Measurements from ENCODE around the gene KIAA1755. TPM values are rescaled to one million over a fixed set of nuclear protein-coding genes. Genes with fewer than 3 reads are reported as not detected.
"Not testable (repeated sequence)": the region's sequence is repeated elsewhere in the genome, so short reads cannot be mapped to it uniquely, and the experiment has no call there.

KIAA1755 gene
- total and polyA plus RNA-seq, 2 donors (not counting 1 experiment from before 2014, with no cell fraction given), result not detected

GRCh38 chr20:38253571-38253970 lies 7.0 kb downstream of the KIAA1755 start:
- no peak for DNase-seq
- Histone ChIP-seq H3K4me3 (ENCODE audit: control extremely low read depth in 1 of 5, extremely low read depth in 1 of 5, insufficient read depth in 1 of 5, low read depth in 2 of 5, low read length in 4 of 5) (no peak overlapping the region), H2AFZ (ENCODE audit: insufficient read depth, low read depth, low read length, poor library complexity, severe bottlenecking) (no peak overlapping the region), H4K20me1 (ENCODE audit: control insufficient read depth, insufficient read depth, low read length, poor library complexity, severe bottlenecking) (no peaks in the 10 kb centered on the region), H3K27ac (ENCODE audit: low read length in 2 of 2) (no peak overlapping the region), H3K9ac (ENCODE audit: low read length) (no peak overlapping the region), H3K36me3 (replicated peaks in 1 of 2; ENCODE audit: control extremely low read depth in 1 of 2, control insufficient read depth in 1 of 2, extremely low read depth in 1 of 2, insufficient read depth in 2 of 2, low read length in 1 of 2) (no peaks in the 10 kb centered on the region), H3K4me2 (replicated peaks; ENCODE audit: low read depth, low read length, poor library complexity, severe bottlenecking) (no peak overlapping the region), H3K79me2 (ENCODE audit: control insufficient read depth, insufficient read depth, low read length) (no peaks in the 10 kb centered on the region), H3K27me3 (replicated peaks in 1 of 4; ENCODE audit: control extremely low read depth in 1 of 4, control insufficient read depth in 3 of 4, insufficient read depth in 4 of 4, low read length in 3 of 4) (peaks cover 0 to 4% (median 0%) of the 10 kb centered on the region in 4 experiments), H3K4me1 (ENCODE audit: control insufficient read depth in 2 of 2, insufficient read depth in 2 of 2, low read length in 2 of 2) (no peaks in the 10 kb centered on the region), H3K9me3 (ENCODE audit: control extremely low read depth in 1 of 3, control insufficient read depth in 2 of 3, insufficient read depth in 1 of 3, low read length in 2 of 3) (peaks cover 0 to 2% (median 0%) of the 10 kb centered on the region in 3 donors)
- H3K27me3 Mint-ChIP-seq, result peaks cover 27% of the 10 kb centered on the region
- intact Hi-C loops (cut with micrococcal nuclease), result no loop called here
- no peak overlapping the region for H3K4me3 Mint-ChIP-seq
- POLR2A ChIA-PET, result no interaction called here
- WGBS (ENCODE audit: insufficient coverage), result 67% methylated on average over 1 of the region's 6 CpGs
- ATAC-seq (ENCODE audit: low read depth), result no peak
- CTCF ChIA-PET, result interaction anchor here (1.4 kb wide), 1 partner anchor 22 kb away, joined by 3 read pairs; no protein-coding TSS in a partner anchor
- no peaks in the 10 kb centered on the region for H3K9me3 Mint-ChIP-seq (ENCODE audit: insufficient read depth)
- no peak overlapping the region for H3K27ac Mint-ChIP-seq
- no peaks in the 10 kb centered on the region for H3K4me1 Mint-ChIP-seq
- TF ChIP-seq CTCF (IDR thresholded peaks at IDR 0.05), result no peak
- no peak for TF ChIP-seq EZH2 (IDR thresholded peaks at IDR 0.05; ENCODE audit: borderline replicate concordance, insufficient read depth, low read depth, low read length, poor library complexity, severe bottlenecking)

- Histone ChIP-seq H3K4me1 (ENCODE audit: control insufficient read depth in 2 of 2, insufficient read depth in 2 of 2, low read length in 2 of 2) (no peaks in the 10 kb centered on the region), H3K4me3 (ENCODE audit: control extremely low read depth in 1 of 5, extremely low read depth in 1 of 5, insufficient read depth in 1 of 5, low read depth in 2 of 5, low read length in 4 of 5) (no peak overlapping the region), H3K9me3 (ENCODE audit: control extremely low read depth in 1 of 3, control insufficient read depth in 2 of 3, insufficient read depth in 1 of 3, low read length in 2 of 3) (no peaks in the 10 kb centered on the region), H3K27me3 (replicated peaks in 1 of 4; ENCODE audit: control extremely low read depth in 1 of 4, control insufficient read depth in 3 of 4, insufficient read depth in 4 of 4, low read length in 3 of 4) (no peaks in the 10 kb centered on the region), H3K79me2 (ENCODE audit: control insufficient read depth, insufficient read depth, low read length) (no peaks in the 10 kb centered on the region), H4K20me1 (ENCODE audit: control insufficient read depth, insufficient read depth, low read length, poor library complexity, severe bottlenecking) (no peaks in the 10 kb centered on the region), H3K9ac (ENCODE audit: low read length) (no peak overlapping the region), H3K4me2 (replicated peaks; ENCODE audit: low read depth, low read length, poor library complexity, severe bottlenecking) (no peak overlapping the region), H3K36me3 (replicated peaks in 1 of 2; ENCODE audit: control extremely low read depth in 1 of 2, control insufficient read depth in 1 of 2, extremely low read depth in 1 of 2, insufficient read depth in 2 of 2, low read length in 1 of 2) (no peaks in the 10 kb centered on the region), H3K27ac (ENCODE audit: low read length in 2 of 2) (no peak overlapping the region), H2AFZ (ENCODE audit: insufficient read depth, low read depth, low read length, poor library complexity, severe bottlenecking) (no peak overlapping the region)
- ChIA-PET POLR2A (no interaction called here), CTCF (no interaction called here)
- H3K27ac Mint-ChIP-seq, result no peak overlapping the region
- peaks cover 22% of the 10 kb centered on the region for H3K27me3 Mint-ChIP-seq
- no peaks in the 10 kb centered on the region for H3K4me1 Mint-ChIP-seq
- no peak overlapping the region for H3K4me3 Mint-ChIP-seq
- WGBS (ENCODE audit: insufficient coverage), result 83% methylated on average over 16 of the region's 20 CpGs
- ATAC-seq (ENCODE audit: low read depth) (no peak), DNase-seq (no peak)
- TF ChIP-seq CTCF (IDR thresholded peaks at IDR 0.05) (no peak), EZH2 (IDR thresholded peaks at IDR 0.05; ENCODE audit: borderline replicate concordance, insufficient read depth, low read depth, low read length, poor library complexity, severe bottlenecking) (no peak)
- H3K9me3 Mint-ChIP-seq (ENCODE audit: insufficient read depth), result no peaks in the 10 kb centered on the region
- intact Hi-C loops (cut with micrococcal nuclease), result no loop called here
These were observed 7.9 kb downstream of the KIAA1755 start for GRCh38 chr20:38252292-38253288.

- H3K4me1 Mint-ChIP-seq; H3K79me2 ChIP-seq (ENCODE audit: control insufficient read depth, insufficient read depth, low read length); CTCF ChIA-PET; H3K9me3 ChIP-seq (ENCODE audit: control extremely low read depth in 1 of 3, control insufficient read depth in 2 of 3, insufficient read depth in 1 of 3, low read length in 2 of 3); H3K27me3 ChIP-seq (replicated peaks in 1 of 4; ENCODE audit: control extremely low read depth in 1 of 4, control insufficient read depth in 3 of 4, insufficient read depth in 4 of 4, low read length in 3 of 4); H3K9ac ChIP-seq (ENCODE audit: low read length); H3K36me3 ChIP-seq (replicated peaks in 1 of 2; ENCODE audit: control extremely low read depth in 1 of 2, control insufficient read depth in 1 of 2, extremely low read depth in 1 of 2, insufficient read depth in 2 of 2, low read length in 1 of 2); ATAC-seq (ENCODE audit: low read depth); H3K9me3 Mint-ChIP-seq (ENCODE audit: insufficient read depth); intact Hi-C loops (cut with micrococcal nuclease); H3K4me1 ChIP-seq (ENCODE audit: control insufficient read depth in 2 of 2, insufficient read depth in 2 of 2, low read length in 2 of 2); H3K27ac ChIP-seq (ENCODE audit: low read length in 2 of 2); H3K4me2 ChIP-seq (replicated peaks; ENCODE audit: low read depth, low read length, poor library complexity, severe bottlenecking); H3K4me3 Mint-ChIP-seq; H3K4me3 ChIP-seq (ENCODE audit: control extremely low read depth in 1 of 5, extremely low read depth in 1 of 5, insufficient read depth in 1 of 5, low read depth in 2 of 5, low read length in 4 of 5); H3K27ac Mint-ChIP-seq; H2AFZ ChIP-seq (ENCODE audit: insufficient read depth, low read depth, low read length, poor library complexity, severe bottlenecking); DNase-seq; H4K20me1 ChIP-seq (ENCODE audit: control insufficient read depth, insufficient read depth, low read length, poor library complexity, severe bottlenecking); POLR2A ChIA-PET: not testable (repeated sequence)
- H3K27me3 Mint-ChIP-seq, result peaks cover 26% of the 10 kb centered on the region
- WGBS (ENCODE audit: insufficient coverage), result 100% methylated on average over 4 of the region's 6 CpGs
These were observed 9.1 kb downstream of the KIAA1755 start for GRCh38 chr20:38251441-38251840.
